Stimulated activated naive CD8-positive, alpha-beta T cell treated with anti-CD3 and anti-CD28 coated beads, Interleukin-15, Interleukin-2, amounts not matched to agents 100 U/mL and 50 U/mL, for 24 hours (primary cell): Measurements from ENCODE around the gene AHNAK.
"Not testable (repeated sequence)": the region's sequence is repeated elsewhere in the genome, so short reads cannot be mapped to it uniquely, and the experiment has no call there.

Experiments used
- ATAC-seq: fragments of 150-1000 bp; cut with Tn5 transposase; one replicate; pipeline ENCODE4 v1.10.0; 2021
- DNase-seq: peaks from one replicate; pipeline ENCODE4 v3.0.0; 2021

The AHNAK gene

GRCh38 chr11:62458212-62459002 lies 88.2 kb downstream of the AHNAK start:
- ATAC-seq (no peak), DNase-seq (no peak)

- DNase-seq, result no peak
- ATAC-seq, result no peak
Observed at GRCh38 chr11:62457478-62457877, 89.1 kb downstream of the AHNAK start.

GRCh38 chr11:62456630-62457029 lies 90.0 kb downstream of the AHNAK start:
- ATAC-seq (no peak), DNase-seq (no peak)

GRCh38 chr11:62452839-62453468 lies 93.7 kb downstream of the AHNAK start:
- no peak for DNase-seq
- ATAC-seq, result no peak

GRCh38 chr11:62452261-62452660 lies 94.3 kb downstream of the AHNAK start:
- ATAC-seq, result no peak
- no peak for DNase-seq

GRCh38 chr11:62451241-62451621 lies 95.4 kb downstream of the AHNAK start:
- no peak for DNase-seq
- no peak for ATAC-seq

GRCh38 chr11:62450543-62451240 lies 95.9 kb downstream of the AHNAK start:
- DNase-seq, result no peak
- ATAC-seq, result no peak

- ATAC-seq, DNase-seq: not testable (repeated sequence)
Observed at GRCh38 chr11:62449912-62450311, 96.7 kb downstream of the AHNAK start.

- no peak for DNase-seq
- no peak for ATAC-seq
Observed at GRCh38 chr11:62449451-62449851, 97.2 kb downstream of the AHNAK start.

- ATAC-seq, result no peak
Observed at GRCh38 chr11:62446091-62446490, 100.5 kb downstream of the AHNAK start.

GRCh38 chr11:62445314-62445740 lies 101.3 kb downstream of the AHNAK start:
- no peak for DNase-seq
- ATAC-seq, result no peak

More at GRCh38 chr11:62446091-62446490, 100.5 kb downstream of the AHNAK start:
- no peak for DNase-seq

- ATAC-seq, result no peak
Observed at GRCh38 chr11:62444835-62445234, 101.8 kb downstream of the AHNAK start.

GRCh38 chr11:62444236-62444833 lies 102.3 kb downstream of the AHNAK start:
- ATAC-seq (peak; percentile 53), DNase-seq (peak; percentile 63)

More at GRCh38 chr11:62444835-62445234, 101.8 kb downstream of the AHNAK start:
- DNase-seq, result no peak

- ATAC-seq (no peak), DNase-seq (no peak)
Observed at GRCh38 chr11:62443390-62444235, 103.0 kb downstream of the AHNAK start.

- no peak for ATAC-seq
- DNase-seq, result no peak
Observed at GRCh38 chr11:62439785-62440602, 106.6 kb downstream of the AHNAK start.

GRCh38 chr11:62438641-62439040 lies 108.0 kb downstream of the AHNAK start:
- ATAC-seq (no peak), DNase-seq (no peak)

- ATAC-seq, result no peak
- no peak for DNase-seq
Observed at GRCh38 chr11:62437616-62438015, 109.0 kb downstream of the AHNAK start.

- DNase-seq (no peak), ATAC-seq (no peak)
Observed at GRCh38 chr11:62435846-62436660, 110.6 kb downstream of the AHNAK start.

- DNase-seq, result no peak
- ATAC-seq, result no peak
Observed at GRCh38 chr11:62433904-62434276, 112.7 kb downstream of the AHNAK start.
